H9 (cell line): ENCODE results near the gene RAF1. TPM values are rescaled to one million over a fixed set of nuclear protein-coding genes. Genes with fewer than 3 reads are reported as not detected.
A peak's percentile ranks its signal among the peaks of the same experiment; 100 is the strongest.

Experiments used
- DNase-seq: peaks from one replicate; pipeline ENCODE4 v3.0.0-alpha.2; 2017
- H2AFZ ChIP-seq: one replicate; pipeline ENCODE4 v1.6.1; 2013; ENCODE audit warnings: mild to moderate bottlenecking, low read length, control low read depth, moderate library complexity
- H2AK5ac ChIP-seq: 2 replicates; pipeline ENCODE4 v1.6.1; 2013; ENCODE audit warnings: low read length, control low read depth, mixed read lengths; ENCODE audit not compliant: insufficient read length
- H2BK120ac ChIP-seq: one replicate; pipeline ENCODE4 v1.6.1; 2013; ENCODE audit warnings: low read depth, mild to moderate bottlenecking, low read length, control low read depth, inconsistent platforms; ENCODE audit not compliant: poor library complexity, severe bottlenecking
- H2BK12ac ChIP-seq: 2 replicates; pipeline ENCODE4 v1.6.1; 2013; ENCODE audit warnings: low read length, control low read depth, mixed read lengths, low read depth; ENCODE audit not compliant: insufficient read length
- H2BK15ac ChIP-seq: 2 replicates; pipeline ENCODE4 v1.6.1; 2013; ENCODE audit warnings: low read depth, low read length, control low read depth
- H2BK20ac ChIP-seq: one replicate; pipeline ENCODE4 v1.6.1; 2013; ENCODE audit warnings: low read depth, mild to moderate bottlenecking, low read length, control low read depth, inconsistent platforms; ENCODE audit not compliant: poor library complexity, severe bottlenecking
- H2BK5ac ChIP-seq: 2 replicates; pipeline ENCODE4 v1.6.1; 2013; ENCODE audit warnings: low read length, control low read depth, mixed read lengths; ENCODE audit not compliant: insufficient read length
- H3K14ac ChIP-seq: 2 replicates; pipeline ENCODE4 v1.6.1; 2013; ENCODE audit warnings: low read length, control low read depth; ENCODE audit not compliant: insufficient read depth
- H3K18ac ChIP-seq: 2 replicates; pipeline ENCODE4 v1.6.1; 2013; ENCODE audit warnings: low read depth, mild to moderate bottlenecking, mixed read lengths, low read length, control low read depth; ENCODE audit not compliant: insufficient read length
- H3K23ac ChIP-seq: 2 replicates; pipeline ENCODE4 v1.6.1; 2013; ENCODE audit warnings: low read length, control low read depth, mixed read lengths, low read depth; ENCODE audit not compliant: insufficient read length
- H3K23me2 ChIP-seq: 2 replicates; pipeline ENCODE4 v1.6.1; 2013; ENCODE audit warnings: low read depth, mild to moderate bottlenecking, mixed read lengths, low read length, control low read depth; ENCODE audit not compliant: insufficient read length, poor library complexity, severe bottlenecking
- H3K27ac ChIP-seq: 2 replicates; pipeline ENCODE4 v1.5.1; 2013; ENCODE audit warnings: low read length, control low read depth, mixed read lengths, low read depth; ENCODE audit not compliant: insufficient read length
- H3K27me3 ChIP-seq: 2 replicates; pipeline ENCODE4 v1.6.1; 2013; ENCODE audit warnings: low read length, control low read depth, inconsistent platforms; ENCODE audit not compliant: insufficient read depth
- H3K4ac ChIP-seq: 2 replicates; pipeline ENCODE4 v1.6.1; 2013; ENCODE audit warnings: low read depth, mild to moderate bottlenecking, control low read depth, inconsistent platforms, low read length, moderate library complexity
- H3K4me1 ChIP-seq: 2 replicates; pipeline ENCODE4 v1.6.1; 2013; ENCODE audit warnings: low read length, control low read depth, inconsistent platforms; ENCODE audit not compliant: insufficient read depth
- H3K4me2 ChIP-seq: 2 replicates; pipeline ENCODE4 v1.6.1; 2013; ENCODE audit warnings: low read length, control low read depth, mixed read lengths; ENCODE audit not compliant: insufficient read length, insufficient read depth
- H3K56ac ChIP-seq: 2 replicates; pipeline ENCODE4 v1.6.1; 2013; ENCODE audit warnings: low read depth, mild to moderate bottlenecking, mixed read lengths, low read length, control low read depth; ENCODE audit not compliant: insufficient read length
- H3K79me1 ChIP-seq: 2 replicates; pipeline ENCODE4 v1.6.1; 2013; ENCODE audit warnings: low read depth, mild to moderate bottlenecking, moderate library complexity, low read length, control low read depth, inconsistent platforms; ENCODE audit not compliant: insufficient read depth, poor library complexity, severe bottlenecking
- H3K79me2 ChIP-seq: 2 replicates; pipeline ENCODE4 v1.6.1; 2013; ENCODE audit warnings: low read length, control low read depth, inconsistent platforms; ENCODE audit not compliant: insufficient read depth
- H3K9ac ChIP-seq: 2 replicates; pipeline ENCODE4 v1.6.1; 2013; ENCODE audit warnings: low read length, control low read depth, mixed read lengths; ENCODE audit not compliant: insufficient read length; ENCODE audit errors: extremely low read depth
- H3K9me3 ChIP-seq: one replicate; pipeline ENCODE4 v1.6.1; 2013; ENCODE audit warnings: low read depth, low read length, inconsistent platforms; ENCODE audit not compliant: control insufficient read depth
- H3T11ph ChIP-seq: one replicate; pipeline ENCODE4 v1.6.1; 2013; ENCODE audit warnings: mild to moderate bottlenecking, low read length, control low read depth, inconsistent platforms
- H4K20me1 ChIP-seq: one replicate; pipeline ENCODE4 v1.6.1; 2013; ENCODE audit not compliant: control insufficient read depth, insufficient read length, insufficient read depth
- H4K5ac ChIP-seq: 2 replicates; pipeline ENCODE4 v1.6.1; 2013; ENCODE audit warnings: low read depth, mild to moderate bottlenecking, mixed read lengths, low read length, control low read depth; ENCODE audit not compliant: insufficient read length
- H4K8ac ChIP-seq: replicated peaks from 2 replicates; pipeline ENCODE4 v1.6.1; 2013; ENCODE audit warnings: low read length, control low read depth, mixed read lengths, low read depth; ENCODE audit not compliant: insufficient read length
- H4K91ac ChIP-seq: 2 replicates; pipeline ENCODE4 v1.6.1; 2013; ENCODE audit warnings: low read depth, mild to moderate bottlenecking, moderate library complexity, mixed read lengths, low read length, control low read depth; ENCODE audit not compliant: insufficient read length
- H3K27ac Mint-ChIP-seq, 3 experiments: 2 replicates in 2 of 3; 3 replicates in 1 of 3; pipeline ENCODE4 v1.8.0; 2020 to 2021; ENCODE audit warnings: mixed read lengths in 3 of 3, mild to moderate bottlenecking in 1 of 3, moderate library complexity in 1 of 3
- H3K27me3 Mint-ChIP-seq: 2 replicates; pipeline ENCODE4 v1.8.0; 2021; ENCODE audit warnings: low read depth, mild to moderate bottlenecking, moderate library complexity, mixed read lengths
- H3K36me3 Mint-ChIP-seq, 3 experiments: 2 replicates in 2 of 3; 3 replicates in 1 of 3; pipeline ENCODE4 v1.8.0; 2020 to 2021; ENCODE audit warnings: low read depth in 3 of 3, mixed read lengths in 3 of 3; ENCODE audit not compliant: insufficient read depth in 1 of 3
- H3K4me1 Mint-ChIP-seq, 2 experiments: 2 replicates each; pipeline ENCODE4 v1.8.0; 2020; ENCODE audit warnings: mixed read lengths in 2 of 2
- H3K4me3 Mint-ChIP-seq, 2 experiments: 2 replicates in 1 of 2; 3 replicates in 1 of 2; pipeline ENCODE4 v1.8.0; 2020 to 2021; ENCODE audit warnings: mild to moderate bottlenecking in 2 of 2, mixed read lengths in 2 of 2, moderate library complexity in 1 of 2
- H3K9me3 Mint-ChIP-seq, 2 experiments: 2 replicates in 1 of 2; 3 replicates in 1 of 2; pipeline ENCODE4 v1.8.0; 2020; ENCODE audit warnings: mild to moderate bottlenecking in 2 of 2, mixed read lengths in 2 of 2, moderate library complexity in 1 of 2
- WGBS: extraction: QIAGEN DNeasy Blood & Tissue Kit; methylation state at CpG from one replicate; pipeline ENCODE4 v1.1.7; 2013; ENCODE audit warnings: missing lambda C conversion rate, low lambda C conversion rate, mixed read lengths; ENCODE audit not compliant: insufficient read length; ENCODE audit errors: extremely low coverage; 5-methylcytosine and 5-hydroxymethylcytosine counted together
- total RNA-seq: library from RNA; stranded (reverse); gene quantifications from 2 replicates; pipeline ENCODE4 v1.2.1, GENCODE V29; 2021
- TF ChIP-seq, protein P1 (sequence below): fragments of 200-600 bp; sonication (generic); conservative IDR thresholded peaks from 3 replicates; pipeline ENCODE4 v1.8.0; 2021; ENCODE audit warnings: antibody characterized with exemption, mild to moderate bottlenecking

Gene RAF1
- total RNA-seq, 1 experiment from 2014 or later = 112 TPM

DNA sequence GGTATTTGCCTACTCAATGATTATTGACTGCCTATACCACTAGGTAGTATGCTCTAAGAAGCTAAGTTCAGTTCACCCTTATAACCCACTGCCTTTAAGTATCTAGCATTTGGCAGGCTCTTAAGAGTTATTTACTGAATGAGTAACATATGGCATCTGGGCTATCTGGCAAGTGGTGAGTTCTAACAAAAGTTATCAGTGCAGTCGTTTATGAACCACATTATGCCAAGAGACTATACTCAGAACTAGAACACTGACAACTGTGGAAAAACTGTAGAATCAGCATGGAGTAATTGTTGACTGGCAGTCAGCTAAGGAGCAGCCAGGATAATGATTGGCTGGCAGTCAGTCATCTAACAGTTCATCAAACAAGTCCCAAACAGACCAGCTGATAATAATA lies 25.8 kb downstream of the RAF1 start:
- H3K4me2 ChIP-seq = no peak overlapping the region
- H2BK12ac ChIP-seq = no peak overlapping the region
- H4K5ac ChIP-seq = no peak overlapping the region
- no peak overlapping the region for H2BK120ac ChIP-seq
- H3K56ac ChIP-seq = no peak overlapping the region
- H3T11ph ChIP-seq = no peak overlapping the region
- Mint-ChIP-seq H3K9me3 (peaks cover 0 to 6% of the 10 kb centered on the region in 2 experiments; a peak in 2 of 5 replicates), H3K4me3 (no peak overlapping the region), H3K27ac (peak overlapping the region in 1 of 3 experiments; percentile 40; a peak in 1 of 7 replicates), H3K27me3 (no peaks in the 10 kb centered on the region), H3K36me3 (peaks cover 5 to 9% (median 9%) of the 10 kb centered on the region in 3 experiments; a peak in 4 of 7 replicates), H3K4me1 (peaks cover 22 to 26% of the 10 kb centered on the region in 2 experiments)
- H3K9me3 ChIP-seq = no peaks in the 10 kb centered on the region
- H2AFZ ChIP-seq = no peak overlapping the region
- peaks cover 4% of the 10 kb centered on the region for H3K79me1 ChIP-seq
- TF ChIP-seq, protein P1, sequence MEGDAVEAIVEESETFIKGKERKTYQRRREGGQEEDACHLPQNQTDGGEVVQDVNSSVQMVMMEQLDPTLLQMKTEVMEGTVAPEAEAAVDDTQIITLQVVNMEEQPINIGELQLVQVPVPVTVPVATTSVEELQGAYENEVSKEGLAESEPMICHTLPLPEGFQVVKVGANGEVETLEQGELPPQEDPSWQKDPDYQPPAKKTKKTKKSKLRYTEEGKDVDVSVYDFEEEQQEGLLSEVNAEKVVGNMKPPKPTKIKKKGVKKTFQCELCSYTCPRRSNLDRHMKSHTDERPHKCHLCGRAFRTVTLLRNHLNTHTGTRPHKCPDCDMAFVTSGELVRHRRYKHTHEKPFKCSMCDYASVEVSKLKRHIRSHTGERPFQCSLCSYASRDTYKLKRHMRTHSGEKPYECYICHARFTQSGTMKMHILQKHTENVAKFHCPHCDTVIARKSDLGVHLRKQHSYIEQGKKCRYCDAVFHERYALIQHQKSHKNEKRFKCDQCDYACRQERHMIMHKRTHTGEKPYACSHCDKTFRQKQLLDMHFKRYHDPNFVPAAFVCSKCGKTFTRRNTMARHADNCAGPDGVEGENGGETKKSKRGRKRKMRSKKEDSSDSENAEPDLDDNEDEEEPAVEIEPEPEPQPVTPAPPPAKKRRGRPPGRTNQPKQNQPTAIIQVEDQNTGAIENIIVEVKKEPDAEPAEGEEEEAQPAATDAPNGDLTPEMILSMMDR = no peak
- no peak overlapping the region for H3K27ac ChIP-seq
- WGBS = no CpG with 5 or more reads among the region's 1 CpG
- H3K27me3 ChIP-seq = no peaks in the 10 kb centered on the region
- no peaks in the 10 kb centered on the region for H4K20me1 ChIP-seq
- H3K23ac ChIP-seq = no peak overlapping the region
- H3K79me2 ChIP-seq = peaks cover 19% of the 10 kb centered on the region; the same call in 1 of the 2 replicates
- H2BK5ac ChIP-seq = no peak overlapping the region
- no peak overlapping the region for H2AK5ac ChIP-seq
- H2BK15ac ChIP-seq = no peak overlapping the region
- H3K18ac ChIP-seq = no peak overlapping the region
- H3K14ac ChIP-seq = no peak overlapping the region
- H2BK20ac ChIP-seq = no peak overlapping the region
- no peak overlapping the region for H3K9ac ChIP-seq
- no peak overlapping the region for H4K8ac ChIP-seq
- H3K4ac ChIP-seq = no peak overlapping the region
- H4K91ac ChIP-seq = no peak overlapping the region
- H3K23me2 ChIP-seq = no peaks in the 10 kb centered on the region
- no peak for DNase-seq
- H3K4me1 ChIP-seq = no peaks in the 10 kb centered on the region; the same call in 1 of the 2 replicates
